ENCODE measurements around the gene GAS6. TPM values are rescaled to one million over a fixed set of nuclear protein-coding genes. Genes with fewer than 3 reads are reported as not detected.

GAS6 gene
- total and polyA plus RNA-seq, 9 of the 15 experiments (the other 6 are each of a cell fraction or from before 2014, with no cell fraction given): 0.14 to 9.7 (median 4.7) TPM; not detected in 1

DNA sequence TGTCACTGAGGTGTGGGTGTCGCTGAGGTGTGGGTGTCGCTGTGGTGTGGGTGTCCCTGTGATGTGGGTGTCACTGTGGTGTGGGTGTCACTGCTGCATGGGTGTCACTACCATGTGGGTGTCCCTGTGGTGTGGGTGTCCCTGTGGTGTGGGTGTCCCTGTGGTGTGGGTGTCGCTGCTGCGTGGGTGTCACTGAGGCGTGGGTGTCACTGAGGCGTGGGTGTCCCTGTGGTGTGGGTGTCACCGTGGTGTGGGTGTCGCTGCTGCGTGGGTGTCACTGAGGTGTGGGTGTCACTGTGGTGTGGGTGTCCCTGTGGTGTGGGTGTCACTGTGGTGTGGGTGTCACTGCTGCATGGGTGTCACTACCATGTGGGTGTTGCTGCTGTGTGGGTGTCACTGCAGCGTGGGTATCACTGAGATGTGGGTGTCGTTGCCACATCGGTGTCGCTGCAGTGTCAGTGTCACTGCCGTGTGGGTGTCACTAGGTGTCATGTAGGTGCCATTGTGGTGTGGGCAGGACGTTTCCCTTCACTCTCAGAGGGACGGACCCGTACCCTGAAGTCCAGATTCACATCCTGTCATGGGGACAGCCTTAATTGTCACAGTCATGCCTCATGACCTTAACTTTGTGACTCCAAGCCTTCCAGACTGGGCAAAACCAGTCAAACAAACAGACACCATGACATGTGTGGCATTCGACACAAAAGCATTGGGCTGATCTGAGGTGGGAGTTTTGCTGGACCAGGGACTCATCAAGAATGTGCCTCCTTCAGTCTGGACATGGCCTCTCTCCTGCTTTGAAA is 12.7 kb upstream of the GAS6 start:
- DNase-seq (ENCODE audit: extremely low read depth in 1 of 4, low spot score in 3 of 4) (no peak), FAIRE-seq (no peak), ATAC-seq (no peak)
- no peaks in the 10 kb centered on the region for H3K36me3 ChIP-seq (ENCODE audit: control insufficient read depth, insufficient read depth, low read length)
- no peak overlapping the region for H3K4me2 ChIP-seq (ENCODE audit: insufficient read depth, low read length)
- BruUV-seq (replicated peaks): no TSS peak
- in situ Hi-C loops (cut with MboI): no loop called here
- H3K9me1 ChIP-seq (ENCODE audit: control insufficient read depth, insufficient read depth, low read length): no peaks in the 10 kb centered on the region
- no peak overlapping the region for H3K27ac ChIP-seq (ENCODE audit: extremely low read depth, low read depth, low read length)
- H3K9ac ChIP-seq (ENCODE audit: insufficient read depth in 1 of 2, low read depth in 2 of 2, low read length in 2 of 2): no peak overlapping the region
- POLR2A ChIA-PET: interaction anchor here (1.5 kb wide), 1 partner anchor 12 kb away, joined by 4 read pairs; no protein-coding TSS in a partner anchor
- no peaks in the 10 kb centered on the region for H4K20me1 ChIP-seq (replicated peaks; ENCODE audit: control insufficient read depth, insufficient read depth, low read length)
- H3K4me1 ChIP-seq (replicated peaks in 1 of 2; ENCODE audit: control insufficient read depth in 2 of 2, insufficient read depth in 2 of 2, low read length in 2 of 2): peaks cover 0 to 3% of the 10 kb centered on the region in 2 experiments; a peak in 2 of 5 replicates
- no peak for TF ChIP-seq ZFP30 (CRISPR knock-in tag; IDR thresholded peaks at IDR 0.05; ENCODE audit: borderline replicate concordance)
- TF ChIP-seq, protein P1, sequence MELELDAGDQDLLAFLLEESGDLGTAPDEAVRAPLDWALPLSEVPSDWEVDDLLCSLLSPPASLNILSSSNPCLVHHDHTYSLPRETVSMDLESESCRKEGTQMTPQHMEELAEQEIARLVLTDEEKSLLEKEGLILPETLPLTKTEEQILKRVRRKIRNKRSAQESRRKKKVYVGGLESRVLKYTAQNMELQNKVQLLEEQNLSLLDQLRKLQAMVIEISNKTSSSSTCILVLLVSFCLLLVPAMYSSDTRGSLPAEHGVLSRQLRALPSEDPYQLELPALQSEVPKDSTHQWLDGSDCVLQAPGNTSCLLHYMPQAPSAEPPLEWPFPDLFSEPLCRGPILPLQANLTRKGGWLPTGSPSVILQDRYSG (tag; conservative IDR thresholded peaks at IDR 0.05; ENCODE audit: low read depth): no peak
- TF ChIP-seq, protein P2, sequence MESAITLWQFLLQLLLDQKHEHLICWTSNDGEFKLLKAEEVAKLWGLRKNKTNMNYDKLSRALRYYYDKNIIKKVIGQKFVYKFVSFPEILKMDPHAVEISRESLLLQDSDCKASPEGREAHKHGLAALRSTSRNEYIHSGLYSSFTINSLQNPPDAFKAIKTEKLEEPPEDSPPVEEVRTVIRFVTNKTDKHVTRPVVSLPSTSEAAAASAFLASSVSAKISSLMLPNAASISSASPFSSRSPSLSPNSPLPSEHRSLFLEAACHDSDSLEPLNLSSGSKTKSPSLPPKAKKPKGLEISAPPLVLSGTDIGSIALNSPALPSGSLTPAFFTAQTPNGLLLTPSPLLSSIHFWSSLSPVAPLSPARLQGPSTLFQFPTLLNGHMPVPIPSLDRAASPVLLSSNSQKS (CRISPR knock-in tag; IDR thresholded peaks at IDR 0.05): no peak
- TF ChIP-seq, protein P3, sequence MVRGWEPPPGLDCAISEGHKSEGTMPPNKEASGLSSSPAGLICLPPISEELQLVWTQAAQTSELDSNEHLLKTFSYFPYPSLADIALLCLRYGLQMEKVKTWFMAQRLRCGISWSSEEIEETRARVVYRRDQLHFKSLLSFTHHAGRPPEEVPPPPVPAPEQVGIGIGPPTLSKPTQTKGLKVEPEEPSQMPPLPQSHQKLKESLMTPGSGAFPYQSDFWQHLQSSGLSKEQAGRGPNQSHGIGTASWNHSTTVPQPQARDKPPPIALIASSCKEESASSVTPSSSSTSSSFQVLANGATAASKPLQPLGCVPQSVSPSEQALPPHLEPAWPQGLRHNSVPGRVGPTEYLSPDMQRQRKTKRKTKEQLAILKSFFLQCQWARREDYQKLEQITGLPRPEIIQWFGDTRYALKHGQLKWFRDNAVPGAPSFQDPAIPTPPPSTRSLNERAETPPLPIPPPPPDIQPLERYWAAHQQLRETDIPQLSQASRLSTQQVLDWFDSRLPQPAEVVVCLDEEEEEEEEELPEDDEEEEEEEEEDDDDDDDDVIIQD (CRISPR knock-in tag; IDR thresholded peaks at IDR 0.05): no peak
- no peak overlapping the region for H2AFZ ChIP-seq (ENCODE audit: low read depth, low read length)
- H3K79me2 ChIP-seq (ENCODE audit: control insufficient read depth, insufficient read depth, low read length): no peaks in the 10 kb centered on the region
- H3K4me3 ChIP-seq: no peak overlapping the region
- H3K27me3 ChIP-seq (ENCODE audit: control insufficient read depth in 2 of 2, insufficient read depth in 2 of 2, low read length in 2 of 2): peaks cover 24 to 63% of the 10 kb centered on the region in 2 experiments; a peak in 4 of 5 replicates
- 9% methylated on average over 7 of the region's 18 CpGs for WGBS (ENCODE audit: insufficient coverage, low coverage, missing lambda C conversion rate)
- CTCF ChIA-PET (ENCODE audit: low intra/inter-chr PET ratio): no interaction called here
- H3K9me3 ChIP-seq (replicated peaks; ENCODE audit: control insufficient read depth, insufficient read depth, low read depth, low read length): no peaks in the 10 kb centered on the region
- intact Hi-C loops (cut with micrococcal nuclease): no loop called here

Measured in K562 (cell line).